BE2C (cell line): ENCODE data around the gene ATP2A3.

ENCODE experiments used
- DNase-seq: peaks from one replicate; pipeline ENCODE4 v3.0.0-alpha.2; 2020
- H3K27me3 ChIP-seq: fragments of 250-450 bp; sonication (Bioruptor Pico); 2 replicates; pipeline ENCODE4 v1.5.1; 2020; ENCODE audit warnings: mild to moderate bottlenecking
- H3K36me3 ChIP-seq: fragments of 250-450 bp; sonication (Bioruptor Pico); 2 replicates; pipeline ENCODE4 v1.5.1; 2020; ENCODE audit warnings: mild to moderate bottlenecking
- H3K4me1 ChIP-seq: fragments of 250-450 bp; sonication (Bioruptor Pico); 2 replicates; pipeline ENCODE4 v1.5.1; 2020
- H3K4me3 ChIP-seq: 2 replicates; pipeline ENCODE4 v1.5.1; 2011; ENCODE audit warnings: low read depth, low read length
- H3K9me3 ChIP-seq: fragments of 250-450 bp; sonication (Bioruptor Pico); 2 replicates; pipeline ENCODE4 v1.5.1; 2020
- CTCF ChIP-seq: IDR thresholded peaks from 2 replicates; pipeline ENCODE4 v1.5.1; 2012; ENCODE audit warnings: mild to moderate bottlenecking, low read depth, low read length

The ATP2A3 gene

GRCh38 chr17:3981455-3981854 is 17.2 kb upstream of the ATP2A3 start:
- no peak for DNase-seq
- H3K36me3 ChIP-seq = no peaks in the 10 kb centered on the region
- no peaks in the 10 kb centered on the region for H3K4me1 ChIP-seq
- no peak for TF ChIP-seq CTCF
- no peaks in the 10 kb centered on the region for H3K27me3 ChIP-seq
- H3K9me3 ChIP-seq = no peaks in the 10 kb centered on the region
- no peak overlapping the region for H3K4me3 ChIP-seq

- no peaks in the 10 kb centered on the region for H3K36me3 ChIP-seq
- no peak for DNase-seq
- H3K27me3 ChIP-seq = no peaks in the 10 kb centered on the region
- no peaks in the 10 kb centered on the region for H3K9me3 ChIP-seq
- H3K4me1 ChIP-seq = no peaks in the 10 kb centered on the region
- H3K4me3 ChIP-seq = no peak overlapping the region
- TF ChIP-seq CTCF = no peak
Observed at GRCh38 chr17:3980381-3981014, 16.3 kb upstream of the ATP2A3 start.

GRCh38 chr17:3979290-3979611 is 15.0 kb upstream of the ATP2A3 start:
- Histone ChIP-seq H3K9me3 (no peaks in the 10 kb centered on the region), H3K36me3 (no peaks in the 10 kb centered on the region), H3K27me3 (no peaks in the 10 kb centered on the region), H3K4me1 (no peaks in the 10 kb centered on the region), H3K4me3 (no peak overlapping the region)
- TF ChIP-seq CTCF = no peak
- no peak for DNase-seq

- no peak for TF ChIP-seq CTCF
- Histone ChIP-seq H3K4me1 (no peaks in the 10 kb centered on the region), H3K36me3 (no peaks in the 10 kb centered on the region), H3K4me3 (no peak overlapping the region), H3K9me3 (no peaks in the 10 kb centered on the region), H3K27me3 (no peaks in the 10 kb centered on the region)
- no peak for DNase-seq
Observed at GRCh38 chr17:3978421-3979289, 14.4 kb upstream of the ATP2A3 start.

GRCh38 chr17:3977387-3977786 is 13.2 kb upstream of the ATP2A3 start:
- H3K27me3 ChIP-seq = no peaks in the 10 kb centered on the region
- H3K4me3 ChIP-seq = no peak overlapping the region
- no peaks in the 10 kb centered on the region for H3K9me3 ChIP-seq
- H3K36me3 ChIP-seq = no peaks in the 10 kb centered on the region
- no peaks in the 10 kb centered on the region for H3K4me1 ChIP-seq
- DNase-seq = no peak
- TF ChIP-seq CTCF = no peak

- Histone ChIP-seq H3K36me3 (no peaks in the 10 kb centered on the region), H3K4me3 (no peak overlapping the region), H3K4me1 (no peaks in the 10 kb centered on the region), H3K27me3 (no peaks in the 10 kb centered on the region), H3K9me3 (no peaks in the 10 kb centered on the region)
- DNase-seq = no peak
- TF ChIP-seq CTCF = no peak
Observed at GRCh38 chr17:3976675-3977171, 12.5 kb upstream of the ATP2A3 start.
